SIG-M5 treated with dmso at 0.1 percent for 504 hours (cell line): ENCODE measurements around the gene GNG11.
"Not testable (repeated sequence)": the region's sequence is repeated elsewhere in the genome, so short reads cannot be mapped to it uniquely, and the experiment has no call there.

Experiments
- DNase-seq: peaks from one replicate; lab custom pipeline; 2025; ENCODE audit not compliant: unreplicated experiment; lab: John Stamatoyannopoulos, UW

GNG11 gene

GRCh38 chr7:93911242-93911641, 10.3 kb upstream of the GNG11 start:
- not testable (repeated sequence) for DNase-seq

- not testable (repeated sequence) for DNase-seq
These were observed 9.9 kb upstream of the GNG11 start for GRCh38 chr7:93911661-93912060.

GRCh38 chr7:93913197-93913596, 8.3 kb upstream of the GNG11 start:
- DNase-seq, result no peak

- no peak for DNase-seq
These were observed 6.9 kb upstream of the GNG11 start for GRCh38 chr7:93914581-93915066.

- not testable (repeated sequence) for DNase-seq
These were observed 6.2 kb upstream of the GNG11 start for GRCh38 chr7:93915206-93915842.

- not testable (repeated sequence) for DNase-seq
These were observed 5.6 kb upstream of the GNG11 start for GRCh38 chr7:93915888-93916287.

- not testable (repeated sequence) for DNase-seq
These were observed 5.2 kb upstream of the GNG11 start for GRCh38 chr7:93916315-93916714.

- no peak for DNase-seq
These were observed 896 bp upstream of the GNG11 start for GRCh38 chr7:93920496-93921182.

GRCh38 chr7:93921186-93921585, 349 bp upstream of the GNG11 start:
- no peak for DNase-seq

GRCh38 chr7:93923296-93923695, 1.8 kb downstream of the GNG11 start:
- DNase-seq, result no peak

- no peak for DNase-seq
These were observed 2.4 kb downstream of the GNG11 start for GRCh38 chr7:93923942-93924341.

- no peak for DNase-seq
These were observed 5.3 kb downstream of the GNG11 start for GRCh38 chr7:93926800-93927199.

- DNase-seq, result no peak
These were observed 6.0 kb downstream of the GNG11 start for GRCh38 chr7:93927585-93927984.

- no peak for DNase-seq
These were observed 10.1 kb downstream of the GNG11 start for GRCh38 chr7:93931655-93932054.

- DNase-seq, result no peak
These were observed 11.6 kb downstream of the GNG11 start for GRCh38 chr7:93933156-93933555.

GRCh38 chr7:93935102-93935501, 13.6 kb downstream of the GNG11 start:
- DNase-seq, result no peak

- no peak for DNase-seq
These were observed 16.3 kb downstream of the GNG11 start for GRCh38 chr7:93937818-93938217.

GRCh38 chr7:93938293-93938692, 16.8 kb downstream of the GNG11 start:
- no peak for DNase-seq

- DNase-seq, result no peak
These were observed 20.4 kb downstream of the GNG11 start for GRCh38 chr7:93941945-93942344.

- no peak for DNase-seq
These were observed 22.4 kb downstream of the GNG11 start for GRCh38 chr7:93943816-93944540.

- no peak for DNase-seq
These were observed 23.1 kb downstream of the GNG11 start for GRCh38 chr7:93944673-93945072.

- DNase-seq, result no peak
These were observed 23.5 kb downstream of the GNG11 start for GRCh38 chr7:93945083-93945482.
